Astrocyte (in vitro differentiated cells and primary cell): ENCODE results near the gene PPP2R2C. TPM values are rescaled to one million over a fixed set of nuclear protein-coding genes. Genes with fewer than 3 reads are reported as not detected.

Source experiments
- DNase-seq: peaks from one replicate; pipeline ENCODE4 v3.0.0-alpha.2; 2010; ENCODE audit warnings: low read depth
- FAIRE-seq: peaks from 2 replicates; lab custom pipeline; 2011; peaks lifted over from hg19 to GRCh38; lab: Jason Lieb, UNC
- H2AFZ ChIP-seq: 2 replicates; pipeline ENCODE4 v1.6.0; 2012; ENCODE audit warnings: low read depth, low read length, inconsistent platforms
- H3K27ac ChIP-seq: 2 replicates; pipeline ENCODE4 v1.5.1; 2011; ENCODE audit warnings: low read depth, low read length, inconsistent platforms
- H3K27me3 ChIP-seq: 2 replicates; pipeline ENCODE4 v1.6.0; 2011; ENCODE audit warnings: low read length, inconsistent platforms; ENCODE audit not compliant: insufficient read depth
- H3K36me3 ChIP-seq: 2 replicates; pipeline ENCODE4 v1.5.1; 2011; ENCODE audit warnings: low read length, inconsistent platforms; ENCODE audit not compliant: insufficient read depth
- H3K4me1 ChIP-seq: 2 replicates; pipeline ENCODE4 v1.5.1; 2011; ENCODE audit warnings: low read length, inconsistent platforms; ENCODE audit not compliant: insufficient read depth
- H3K4me2 ChIP-seq: 2 replicates; pipeline ENCODE4 v1.6.0; 2012; ENCODE audit warnings: low read length, inconsistent platforms
- H3K4me3 ChIP-seq: 2 replicates; pipeline ENCODE4 v1.5.1; 2011; ENCODE audit warnings: low read depth, mild to moderate bottlenecking, low read length, inconsistent platforms; ENCODE audit not compliant: insufficient read depth
- H3K79me2 ChIP-seq: 2 replicates; pipeline ENCODE4 v1.6.0; 2012; ENCODE audit warnings: mild to moderate bottlenecking, low read length, inconsistent platforms; ENCODE audit not compliant: insufficient read depth
- H3K9ac ChIP-seq: 2 replicates; pipeline ENCODE4 v1.6.0; 2012; ENCODE audit warnings: mild to moderate bottlenecking, low read length, inconsistent platforms
- H3K9me3 ChIP-seq: 2 replicates; pipeline ENCODE4 v1.5.1; 2012; ENCODE audit warnings: low read depth, mild to moderate bottlenecking, low read length, inconsistent platforms; ENCODE audit not compliant: insufficient read depth
- H4K20me1 ChIP-seq: 2 replicates; pipeline ENCODE4 v1.6.0; 2012; ENCODE audit warnings: low read length, inconsistent platforms; ENCODE audit not compliant: insufficient read depth
- H3K27ac Mint-ChIP-seq: one replicate; pipeline ENCODE4 v1.8.0; 2021; ENCODE audit warnings: mild to moderate bottlenecking, mixed read lengths; ENCODE audit not compliant: unreplicated experiment
- H3K27me3 Mint-ChIP-seq: one replicate; pipeline ENCODE4 v1.8.0; 2021; ENCODE audit warnings: low read depth, mixed read lengths; ENCODE audit not compliant: unreplicated experiment
- H3K36me3 Mint-ChIP-seq: one replicate; pipeline ENCODE4 v1.8.0; 2021; ENCODE audit warnings: low read depth, mixed read lengths; ENCODE audit not compliant: unreplicated experiment
- H3K4me1 Mint-ChIP-seq: one replicate; pipeline ENCODE4 v1.8.0; 2021; ENCODE audit warnings: low read depth, mixed read lengths; ENCODE audit not compliant: unreplicated experiment
- H3K4me3 Mint-ChIP-seq: one replicate; pipeline ENCODE4 v1.8.0; 2021; ENCODE audit warnings: mild to moderate bottlenecking, moderate library complexity, mixed read lengths; ENCODE audit not compliant: unreplicated experiment
- H3K9me3 Mint-ChIP-seq: one replicate; pipeline ENCODE4 v1.8.0; 2021; ENCODE audit warnings: mild to moderate bottlenecking, mixed read lengths; ENCODE audit not compliant: unreplicated experiment
- CTCF ChIP-seq: IDR thresholded peaks from 2 replicates; pipeline ENCODE4 v1.5.1; 2011; ENCODE audit warnings: low read depth, mild to moderate bottlenecking, inconsistent platforms, low read length, moderate library complexity; ENCODE audit not compliant: insufficient read depth
- EZH2 ChIP-seq: IDR thresholded peaks from 2 replicates; pipeline ENCODE4 v1.6.1; 2012; ENCODE audit warnings: mild to moderate bottlenecking, low read length, inconsistent platforms; ENCODE audit not compliant: insufficient read depth
- total RNA-seq: library from RNA; stranded (reverse); gene quantifications from 2 replicates; pipeline ENCODE4 v1.2.1, GENCODE V29; 2021

Gene PPP2R2C
- total RNA-seq, 1 donor from 2014 or later, result 1.1 TPM

- H3K9me3 ChIP-seq, result no peaks in the 10 kb centered on the region
- peaks cover 2% of the 10 kb centered on the region for H3K4me1 Mint-ChIP-seq
- H3K4me3 Mint-ChIP-seq, result no peak overlapping the region
- no peaks in the 10 kb centered on the region for H3K4me1 ChIP-seq
- no peaks in the 10 kb centered on the region for H3K36me3 Mint-ChIP-seq
- DNase-seq (no peak), FAIRE-seq (no peak)
- TF ChIP-seq CTCF (no peak), EZH2 (no peak)
- no peak overlapping the region for H3K9ac ChIP-seq
- no peaks in the 10 kb centered on the region for H3K27me3 ChIP-seq
- no peaks in the 10 kb centered on the region for H3K36me3 ChIP-seq
- H3K79me2 ChIP-seq, result no peaks in the 10 kb centered on the region
- no peak overlapping the region for H3K4me3 ChIP-seq
- no peaks in the 10 kb centered on the region for H4K20me1 ChIP-seq
- H3K9me3 Mint-ChIP-seq, result no peaks in the 10 kb centered on the region
- H3K27ac Mint-ChIP-seq, result no peak overlapping the region
- H3K4me2 ChIP-seq, result no peak overlapping the region
- no peak overlapping the region for H3K27ac ChIP-seq
- no peak overlapping the region for H2AFZ ChIP-seq
- H3K27me3 Mint-ChIP-seq, result peaks cover 47% of the 10 kb centered on the region
Observed at GRCh38 chr4:6383929-6384328, 88.5 kb downstream of the PPP2R2C start.

GRCh38 chr4:6383009-6383404 is 89.4 kb downstream of the PPP2R2C start:
- H3K36me3 ChIP-seq, result no peaks in the 10 kb centered on the region
- no peaks in the 10 kb centered on the region for H4K20me1 ChIP-seq
- H3K4me2 ChIP-seq, result no peak overlapping the region
- DNase-seq (no peak), FAIRE-seq (no peak)
- TF ChIP-seq EZH2 (no peak), CTCF (no peak)
- Mint-ChIP-seq H3K4me3 (no peak overlapping the region), H3K27me3 (peaks cover 40% of the 10 kb centered on the region), H3K27ac (no peak overlapping the region), H3K4me1 (peaks cover 2% of the 10 kb centered on the region), H3K36me3 (no peaks in the 10 kb centered on the region), H3K9me3 (no peaks in the 10 kb centered on the region)
- H3K4me3 ChIP-seq, result no peak overlapping the region
- no peaks in the 10 kb centered on the region for H3K79me2 ChIP-seq
- H3K27ac ChIP-seq, result no peak overlapping the region
- no peaks in the 10 kb centered on the region for H3K4me1 ChIP-seq
- H3K9me3 ChIP-seq, result no peaks in the 10 kb centered on the region
- no peak overlapping the region for H2AFZ ChIP-seq
- H3K9ac ChIP-seq, result no peak overlapping the region
- no peaks in the 10 kb centered on the region for H3K27me3 ChIP-seq

GRCh38 chr4:6381571-6382123 is 90.8 kb downstream of the PPP2R2C start:
- Histone ChIP-seq H3K36me3 (no peaks in the 10 kb centered on the region), H3K27ac (no peak overlapping the region), H3K4me1 (no peaks in the 10 kb centered on the region), H3K79me2 (no peaks in the 10 kb centered on the region), H3K4me2 (no peak overlapping the region), H3K9ac (no peak overlapping the region), H3K27me3 (no peaks in the 10 kb centered on the region), H4K20me1 (no peaks in the 10 kb centered on the region), H3K4me3 (no peak overlapping the region), H2AFZ (no peak overlapping the region), H3K9me3 (no peaks in the 10 kb centered on the region)
- H3K27me3 Mint-ChIP-seq, result peaks cover 33% of the 10 kb centered on the region
- no peaks in the 10 kb centered on the region for H3K36me3 Mint-ChIP-seq
- TF ChIP-seq EZH2, result no peak
- H3K9me3 Mint-ChIP-seq, result no peaks in the 10 kb centered on the region
- H3K4me1 Mint-ChIP-seq, result peaks cover 2% of the 10 kb centered on the region
- DNase-seq (no peak), FAIRE-seq (no peak)
- no peak overlapping the region for H3K27ac Mint-ChIP-seq
- H3K4me3 Mint-ChIP-seq, result no peak overlapping the region
